Measurements from ENCODE around the gene NFATC1.

GRCh38 chr18:79418236-79418635, 22.5 kb downstream of the NFATC1 start:
- TF ChIP-seq YY1 (IDR thresholded peaks at IDR 0.05; ENCODE audit: insufficient read depth, insufficient read length) = no peak
- no peak for TF ChIP-seq ZNF274 (IDR thresholded peaks at IDR 0.05; ENCODE audit: low read depth, low read length)
- no peak for TF ChIP-seq SUZ12 (IDR thresholded peaks at IDR 0.05; ENCODE audit: extremely low read depth, insufficient read depth, insufficient read length)

Data from NT2/D1 (cell line).